ENCODE results near the gene APLNR.

APLNR gene

DNA sequence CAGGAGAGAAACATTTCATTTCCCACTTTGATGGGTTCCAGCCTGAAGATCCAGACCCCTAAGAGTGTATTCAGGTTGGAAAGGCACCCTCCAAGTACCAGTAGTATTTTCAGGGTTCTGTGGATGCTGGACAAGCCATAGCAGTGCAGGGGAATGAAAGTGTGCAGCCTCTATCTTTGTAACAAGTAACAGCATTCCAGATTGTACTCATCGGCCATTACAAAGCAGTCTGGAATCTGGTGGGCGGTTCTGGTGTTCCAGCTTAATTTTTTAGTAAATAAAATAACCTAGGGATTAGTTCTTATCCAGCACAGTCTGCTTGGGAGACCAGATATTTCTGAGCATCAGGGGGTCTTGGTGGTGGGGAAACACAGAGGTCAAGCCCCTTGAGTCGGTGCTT lies 22.6 kb downstream of the APLNR start:
- DNase-seq = no peak

- no peak for DNase-seq
Observed at GRCh38 chr11:57214098-57214417, 23.0 kb downstream of the APLNR start.

- no peak for DNase-seq
Observed at GRCh38 chr11:57213342-57214097, 23.5 kb downstream of the APLNR start.

DNA sequence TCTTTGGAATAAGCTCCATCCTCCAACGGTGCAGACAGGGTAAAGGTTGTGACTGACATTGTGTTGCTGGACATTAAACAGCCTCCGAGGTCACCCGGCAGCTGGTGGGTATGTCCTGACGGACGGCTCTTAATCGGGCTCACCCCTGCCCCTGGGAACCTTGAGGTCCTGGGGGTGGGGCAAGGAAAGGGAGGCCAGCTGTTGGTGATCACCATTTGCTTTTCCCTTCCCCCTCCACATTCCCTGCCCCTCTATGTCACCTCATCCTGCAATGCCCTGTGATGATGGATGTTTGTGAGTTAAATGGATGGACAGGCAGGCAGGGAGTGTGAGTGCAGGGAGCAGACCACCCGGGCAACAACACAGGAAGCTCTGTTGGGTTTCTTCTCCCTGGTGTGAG lies 26.3 kb downstream of the APLNR start:
- DNase-seq = no peak

GRCh38 chr11:57207168-57207567 lies 29.9 kb downstream of the APLNR start:
- no peak for DNase-seq

- DNase-seq = no peak
Observed at GRCh38 chr11:57205041-57205641, 31.9 kb downstream of the APLNR start.

GRCh38 chr11:57203882-57204480 lies 33.1 kb downstream of the APLNR start:
- DNase-seq = no peak

- DNase-seq = no peak
Observed at GRCh38 chr11:57203359-57203758, 33.7 kb downstream of the APLNR start.

- no peak for DNase-seq
Observed at GRCh38 chr11:57202281-57202680, 34.8 kb downstream of the APLNR start.

GRCh38 chr11:57200917-57201316 lies 36.1 kb downstream of the APLNR start:
- DNase-seq = no peak

- DNase-seq = no peak
Observed at GRCh38 chr11:57199330-57199729, 37.7 kb downstream of the APLNR start.

- DNase-seq = no peak
Observed at GRCh38 chr11:57197762-57198161, 39.3 kb downstream of the APLNR start.

DNA sequence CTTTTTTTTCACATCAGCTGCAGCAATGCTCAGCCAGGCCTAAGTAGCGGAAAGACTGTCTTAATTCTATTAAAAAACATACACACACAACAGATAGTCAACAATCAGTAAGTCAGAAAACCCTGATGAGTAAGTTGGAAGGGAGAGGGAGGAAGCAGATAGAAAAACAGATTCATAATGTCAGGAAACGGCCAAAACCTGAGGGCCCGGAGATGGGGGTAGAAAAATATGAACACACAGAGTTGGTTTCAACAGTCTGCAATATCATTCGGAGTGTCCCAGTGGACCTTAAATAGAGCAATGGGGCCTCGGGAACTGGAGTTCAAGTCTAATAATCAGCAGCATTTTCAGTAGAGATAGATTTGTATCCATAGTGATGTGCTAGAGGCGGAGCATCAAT lies 40.5 kb downstream of the APLNR start:
- no peak for DNase-seq

GRCh38 chr11:57192316-57192715 lies 44.7 kb downstream of the APLNR start:
- no peak for DNase-seq

DNA sequence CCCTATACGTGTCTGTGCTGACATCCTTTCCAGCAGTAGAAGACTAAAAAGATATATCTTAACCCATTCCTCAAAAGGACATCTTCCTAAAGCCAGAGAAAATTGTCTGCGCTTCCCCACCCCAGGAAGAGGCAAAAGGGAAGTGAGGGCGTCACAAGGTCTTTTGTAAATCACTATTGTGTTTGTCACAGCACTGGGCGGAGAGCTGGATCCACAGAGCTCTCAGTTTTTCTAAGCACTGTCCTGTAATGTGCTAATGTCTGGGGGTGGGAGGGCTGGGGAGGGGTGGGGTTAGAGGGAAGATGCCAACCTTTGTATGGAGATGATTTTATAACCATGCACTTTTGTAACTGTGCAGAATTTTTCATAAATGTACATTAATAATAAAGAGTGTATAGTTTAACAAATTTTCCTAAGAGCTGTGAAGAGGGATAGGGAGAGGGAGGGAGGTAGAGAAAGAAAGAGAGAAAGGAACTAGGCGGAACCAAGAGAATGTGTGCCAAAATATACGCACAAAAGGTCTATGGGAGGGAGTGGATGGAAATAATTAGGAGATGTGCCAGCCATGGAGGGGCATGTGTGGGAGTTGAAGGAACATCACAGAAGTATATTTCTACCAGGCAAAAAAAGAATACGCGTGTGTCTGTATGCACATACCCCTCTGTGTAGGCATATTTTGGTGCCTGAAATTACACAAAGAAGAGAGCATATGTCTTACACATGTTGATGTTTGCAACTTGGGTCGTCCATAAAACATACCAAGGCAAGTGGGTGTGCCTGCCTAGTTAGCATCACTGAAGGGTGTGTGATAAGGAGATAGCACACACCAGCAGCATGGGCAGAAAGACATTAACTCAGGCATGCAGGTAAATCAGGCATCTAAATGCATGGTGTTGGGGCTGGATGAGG lies 45.5 kb downstream of the APLNR start:
- DNase-seq = no peak

DNA sequence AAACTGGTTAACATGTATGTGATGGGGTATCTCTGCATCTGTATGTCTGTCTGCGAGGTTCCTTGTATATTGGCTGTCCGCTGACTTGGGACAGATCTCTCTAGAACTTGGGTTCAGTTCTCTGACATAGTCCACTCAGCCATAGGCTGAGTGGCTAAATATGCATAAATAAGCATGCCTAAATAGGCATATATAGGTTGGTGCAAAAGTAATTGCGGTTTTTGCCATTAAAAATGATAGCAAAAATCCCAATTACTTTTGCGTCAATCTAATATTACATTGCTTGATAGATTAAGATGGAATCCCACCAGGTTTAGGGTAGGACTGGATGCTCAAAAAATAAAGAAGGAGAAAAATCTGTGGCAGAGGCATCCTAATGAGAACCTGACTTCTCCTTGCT lies 46.5 kb downstream of the APLNR start:
- no peak for DNase-seq

Data from effector CD8-positive, alpha-beta T cell (primary cell).